ENCODE results near the gene TAS2R16. TPM values are rescaled to one million over a fixed set of nuclear protein-coding genes. Genes with fewer than 3 reads are reported as not detected.
A peak's percentile ranks its signal among the peaks of the same experiment; 100 is the strongest.

TAS2R16 gene
- total and polyA plus RNA-seq, 2 donors (not counting 1 experiment from before 2014, with no cell fraction given) = not detected

GRCh38 chr7:123028339-123028738, 32.8 kb upstream of the TAS2R16 start:
- Histone ChIP-seq H2AFZ (ENCODE audit: low read length) (no peak overlapping the region), H3K9me3 (ENCODE audit: control insufficient read depth, insufficient read depth, low read depth, low read length) (no peaks in the 10 kb centered on the region), H3K9ac (ENCODE audit: insufficient read depth, low read length) (no peak overlapping the region), H3K36me3 (ENCODE audit: control insufficient read depth, insufficient read depth, low read length) (no peaks in the 10 kb centered on the region), H4K20me1 (ENCODE audit: control insufficient read depth, extremely low read depth, insufficient read depth, low read length) (no peaks in the 10 kb centered on the region), H3K4me2 (ENCODE audit: extremely low read depth, insufficient read depth, low read length) (no peak overlapping the region), H3K4me3 (replicated peaks in 1 of 4; ENCODE audit: control extremely low read depth in 1 of 4, insufficient read depth in 1 of 4, low read depth in 3 of 4, low read length in 4 of 4) (no peak overlapping the region), H3K4me1 (ENCODE audit: control insufficient read depth, extremely low read depth, insufficient read depth, low read length) (no peaks in the 10 kb centered on the region), H3K27ac (ENCODE audit: insufficient read depth, low read length) (no peak overlapping the region), H3K27me3 (ENCODE audit: control insufficient read depth, insufficient read depth, low read length) (no peaks in the 10 kb centered on the region), H3K79me2 (ENCODE audit: control insufficient read depth, insufficient read depth, low read length) (no peaks in the 10 kb centered on the region)
- TF ChIP-seq CTCF (conservative IDR thresholded peaks at IDR 0.05 in 1 of 2, IDR thresholded peaks at IDR 0.05 in 1 of 2; ENCODE audit: low read depth in 1 of 2, low read length in 2 of 2) (no peak), EZH2 (IDR thresholded peaks at IDR 0.05; ENCODE audit: low read length, missing control alignments) (no peak)
- no peak for DNase-seq (ENCODE audit: low read depth in 2 of 2)

- no peaks in the 10 kb centered on the region for H3K27me3 ChIP-seq (ENCODE audit: control insufficient read depth, insufficient read depth, low read length)
- no peaks in the 10 kb centered on the region for H3K79me2 ChIP-seq (ENCODE audit: control insufficient read depth, insufficient read depth, low read length)
- H3K27ac ChIP-seq (ENCODE audit: insufficient read depth, low read length) = no peak overlapping the region
- no peak for DNase-seq (ENCODE audit: low read depth in 2 of 2)
- H3K4me1 ChIP-seq (ENCODE audit: control insufficient read depth, extremely low read depth, insufficient read depth, low read length) = no peaks in the 10 kb centered on the region
- TF ChIP-seq CTCF (conservative IDR thresholded peaks at IDR 0.05 in 1 of 2, IDR thresholded peaks at IDR 0.05 in 1 of 2; ENCODE audit: low read depth in 1 of 2, low read length in 2 of 2) (no peak), EZH2 (IDR thresholded peaks at IDR 0.05; ENCODE audit: low read length, missing control alignments) (no peak)
- no peaks in the 10 kb centered on the region for H3K9me3 ChIP-seq (ENCODE audit: control insufficient read depth, insufficient read depth, low read depth, low read length)
- H3K4me3 ChIP-seq (replicated peaks in 1 of 4; ENCODE audit: control extremely low read depth in 1 of 4, insufficient read depth in 1 of 4, low read depth in 3 of 4, low read length in 4 of 4) = no peak overlapping the region
- H4K20me1 ChIP-seq (ENCODE audit: control insufficient read depth, extremely low read depth, insufficient read depth, low read length) = no peaks in the 10 kb centered on the region
- H3K36me3 ChIP-seq (ENCODE audit: control insufficient read depth, insufficient read depth, low read length) = no peaks in the 10 kb centered on the region
- no peak overlapping the region for H3K9ac ChIP-seq (ENCODE audit: insufficient read depth, low read length)
- no peak overlapping the region for H3K4me2 ChIP-seq (ENCODE audit: extremely low read depth, insufficient read depth, low read length)
- H2AFZ ChIP-seq (ENCODE audit: low read length) = no peak overlapping the region
Measured at GRCh38 chr7:123026251-123026650, 30.8 kb upstream of the TAS2R16 start.

GRCh38 chr7:123024989-123025758, 29.7 kb upstream of the TAS2R16 start:
- H3K27me3 ChIP-seq (ENCODE audit: control insufficient read depth, insufficient read depth, low read length) = no peaks in the 10 kb centered on the region
- H3K9me3 ChIP-seq (ENCODE audit: control insufficient read depth, insufficient read depth, low read depth, low read length) = no peaks in the 10 kb centered on the region
- H3K27ac ChIP-seq (ENCODE audit: insufficient read depth, low read length) = no peak overlapping the region
- TF ChIP-seq EZH2 (IDR thresholded peaks at IDR 0.05; ENCODE audit: low read length, missing control alignments) (no peak), CTCF (conservative IDR thresholded peaks at IDR 0.05 in 1 of 2, IDR thresholded peaks at IDR 0.05 in 1 of 2; ENCODE audit: low read depth in 1 of 2, low read length in 2 of 2) (no peak)
- no peak overlapping the region for H3K9ac ChIP-seq (ENCODE audit: insufficient read depth, low read length)
- DNase-seq (ENCODE audit: low read depth in 2 of 2) = peak; percentile 17 to 66
- H4K20me1 ChIP-seq (ENCODE audit: control insufficient read depth, extremely low read depth, insufficient read depth, low read length) = no peaks in the 10 kb centered on the region
- H3K4me1 ChIP-seq (ENCODE audit: control insufficient read depth, extremely low read depth, insufficient read depth, low read length) = no peaks in the 10 kb centered on the region
- no peak overlapping the region for H3K4me2 ChIP-seq (ENCODE audit: extremely low read depth, insufficient read depth, low read length)
- no peak overlapping the region for H3K4me3 ChIP-seq (replicated peaks in 1 of 4; ENCODE audit: control extremely low read depth in 1 of 4, insufficient read depth in 1 of 4, low read depth in 3 of 4, low read length in 4 of 4)
- H2AFZ ChIP-seq (ENCODE audit: low read length) = no peak overlapping the region
- no peaks in the 10 kb centered on the region for H3K36me3 ChIP-seq (ENCODE audit: control insufficient read depth, insufficient read depth, low read length)
- no peaks in the 10 kb centered on the region for H3K79me2 ChIP-seq (ENCODE audit: control insufficient read depth, insufficient read depth, low read length)
